WTC11 (cell line): Measurements from ENCODE around the gene RCL1. TPM values are rescaled to one million over a fixed set of nuclear protein-coding genes. Genes with fewer than 3 reads are reported as not detected.
A peak's percentile ranks its signal among the peaks of the same experiment; 100 is the strongest.

Experiments used
- ATAC-seq: fragments of 200-7000 bp; cut with Tn5 transposase; 2 replicates; pipeline ENCODE4 v1.10.0; 2021; ENCODE audit warnings: mild to moderate bottlenecking, moderate library complexity
- CTCF ChIA-PET: fragments of 300-600 bp; sonication (Branson Sonifier 250); formaldehyde crosslinking; loops from one replicate; lab custom pipeline; 2021; ENCODE audit warnings: antibody characterized with exemption; lab: Charles Lee
- POLR2A ChIA-PET: fragments of 350-600 bp; sonication (Branson Sonifier 250); formaldehyde crosslinking; loops from one replicate; lab custom pipeline; 2021; ENCODE audit warnings: antibody characterized with exemption; lab: Charles Lee
- DNase-seq: peaks from one replicate; pipeline ENCODE4 v3.0.0; 2021; ENCODE audit warnings: low spot score
- H3K27ac Mint-ChIP-seq: 2 replicates; pipeline ENCODE4 v1.8.0; 2021; ENCODE audit warnings: mixed read lengths
- H3K27me3 Mint-ChIP-seq: 2 replicates; pipeline ENCODE4 v1.8.0; 2021; ENCODE audit warnings: low read depth, mild to moderate bottlenecking, moderate library complexity, mixed read lengths
- H3K36me3 Mint-ChIP-seq: 2 replicates; pipeline ENCODE4 v1.8.0; 2021; ENCODE audit warnings: mixed read lengths
- H3K4me1 Mint-ChIP-seq: 2 replicates; pipeline ENCODE4 v1.8.0; 2022; ENCODE audit warnings: mixed read lengths
- H3K4me3 Mint-ChIP-seq: 2 replicates; pipeline ENCODE4 v1.8.0; 2021; ENCODE audit warnings: mild to moderate bottlenecking, moderate library complexity, mixed read lengths
- H3K9me3 Mint-ChIP-seq: 2 replicates; pipeline ENCODE4 v1.8.0; 2021; ENCODE audit warnings: mixed read lengths
- CREM ChIP-seq: sonication (generic); formaldehyde crosslinking; IDR thresholded peaks from 2 replicates; pipeline ENCODE4 v1.8.1; 2022; ENCODE audit warnings: mild to moderate bottlenecking, missing genetic modification reagents, moderate library complexity
- GRHL2 ChIP-seq: fragments of 250-450 bp; sonication (Bioruptor Pico); IDR thresholded peaks from 2 replicates; pipeline ENCODE4 v1.8.0; 2022; ENCODE audit warnings: mild to moderate bottlenecking, moderate library complexity; ENCODE audit not compliant: insufficient replicate concordance, severe bottlenecking
- HMGA2 ChIP-seq: fragments of 250-450 bp; sonication (Bioruptor Pico); IDR thresholded peaks from 2 replicates; pipeline ENCODE4 v1.4.0; 2021; ENCODE audit warnings: mild to moderate bottlenecking, moderate library complexity
- IRF1 ChIP-seq: sonication (generic); formaldehyde crosslinking; IDR thresholded peaks from 2 replicates; pipeline ENCODE4 v1.8.0; 2023; ENCODE audit warnings: missing genetic modification reagents
- JUN ChIP-seq: sonication (generic); formaldehyde crosslinking; IDR thresholded peaks from 2 replicates; pipeline ENCODE4 v1.8.0; 2023; ENCODE audit warnings: mild to moderate bottlenecking, missing genetic modification reagents
- NFYB ChIP-seq: sonication (generic); formaldehyde crosslinking; conservative IDR thresholded peaks from 2 replicates; pipeline ENCODE4 v1.8.0; 2022; ENCODE audit warnings: low read depth, missing genetic modification reagents
- NR3C1 ChIP-seq: sonication (generic); formaldehyde crosslinking; conservative IDR thresholded peaks from 2 replicates; pipeline ENCODE4 v1.8.1; 2023; ENCODE audit warnings: low read depth, mild to moderate bottlenecking, missing genetic modification reagents
- OVOL2 ChIP-seq: fragments of 250-450 bp; sonication (Bioruptor Pico); IDR thresholded peaks from 2 replicates; pipeline ENCODE4 v1.9.0; 2021; ENCODE audit warnings: mild to moderate bottlenecking, borderline replicate concordance
- SMAD3 ChIP-seq: sonication (generic); formaldehyde crosslinking; IDR thresholded peaks from 2 replicates; pipeline ENCODE4 v1.8.0; 2022; ENCODE audit warnings: missing genetic modification reagents, mild to moderate bottlenecking, borderline replicate concordance
- ZNF416 ChIP-seq: fragments of 250-450 bp; sonication (Bioruptor Pico); IDR thresholded peaks from 2 replicates; pipeline ENCODE4 v1.9.0; 2021; ENCODE audit warnings: mild to moderate bottlenecking, inconsistent platforms
- total RNA-seq: library from RNA; stranded (reverse); gene quantifications from 3 replicates; pipeline ENCODE4 v1.2.3, GENCODE V29; 2021
- TF ChIP-seq, protein P1 (sequence below): fragments of 250-450 bp; sonication (Bioruptor Pico); IDR thresholded peaks from 2 replicates; pipeline ENCODE4 v1.9.0; 2021; ENCODE audit warnings: mild to moderate bottlenecking, borderline replicate concordance
- TF ChIP-seq, protein P2 (sequence below): sonication (generic); formaldehyde crosslinking; IDR thresholded peaks from 2 replicates; pipeline ENCODE4 v1.8.1; 2022; ENCODE audit warnings: low read depth, missing genetic modification reagents, borderline replicate concordance
- TF ChIP-seq, protein P3 (sequence below): sonication (generic); formaldehyde crosslinking; IDR thresholded peaks from 2 replicates; pipeline ENCODE4 v1.8.1; 2022; ENCODE audit warnings: low read depth, mild to moderate bottlenecking, moderate library complexity, missing genetic modification reagents, borderline replicate concordance
- TF ChIP-seq, protein P4 (sequence below): sonication (generic); formaldehyde crosslinking; IDR thresholded peaks from 2 replicates; pipeline ENCODE4 v1.8.1; 2022; ENCODE audit warnings: mild to moderate bottlenecking, moderate library complexity, missing genetic modification reagents
- TF ChIP-seq, protein P5 (sequence below): sonication (generic); formaldehyde crosslinking; IDR thresholded peaks from 2 replicates; pipeline ENCODE4 v1.8.0; 2022; ENCODE audit warnings: missing genetic modification reagents

RCL1 gene
- total RNA-seq, 1 experiment from 2014 or later: 27.2 TPM

GRCh38 chr9:4886698-4887097 lies 94.0 kb downstream of the RCL1 start:
- Mint-ChIP-seq H3K27me3 (no peaks in the 10 kb centered on the region), H3K9me3 (no peaks in the 10 kb centered on the region), H3K27ac (no peak overlapping the region), H3K4me3 (no peak overlapping the region), H3K4me1 (peaks cover 13% of the 10 kb centered on the region), H3K36me3 (peaks cover 13% of the 10 kb centered on the region)
- TF ChIP-seq, protein P1, sequence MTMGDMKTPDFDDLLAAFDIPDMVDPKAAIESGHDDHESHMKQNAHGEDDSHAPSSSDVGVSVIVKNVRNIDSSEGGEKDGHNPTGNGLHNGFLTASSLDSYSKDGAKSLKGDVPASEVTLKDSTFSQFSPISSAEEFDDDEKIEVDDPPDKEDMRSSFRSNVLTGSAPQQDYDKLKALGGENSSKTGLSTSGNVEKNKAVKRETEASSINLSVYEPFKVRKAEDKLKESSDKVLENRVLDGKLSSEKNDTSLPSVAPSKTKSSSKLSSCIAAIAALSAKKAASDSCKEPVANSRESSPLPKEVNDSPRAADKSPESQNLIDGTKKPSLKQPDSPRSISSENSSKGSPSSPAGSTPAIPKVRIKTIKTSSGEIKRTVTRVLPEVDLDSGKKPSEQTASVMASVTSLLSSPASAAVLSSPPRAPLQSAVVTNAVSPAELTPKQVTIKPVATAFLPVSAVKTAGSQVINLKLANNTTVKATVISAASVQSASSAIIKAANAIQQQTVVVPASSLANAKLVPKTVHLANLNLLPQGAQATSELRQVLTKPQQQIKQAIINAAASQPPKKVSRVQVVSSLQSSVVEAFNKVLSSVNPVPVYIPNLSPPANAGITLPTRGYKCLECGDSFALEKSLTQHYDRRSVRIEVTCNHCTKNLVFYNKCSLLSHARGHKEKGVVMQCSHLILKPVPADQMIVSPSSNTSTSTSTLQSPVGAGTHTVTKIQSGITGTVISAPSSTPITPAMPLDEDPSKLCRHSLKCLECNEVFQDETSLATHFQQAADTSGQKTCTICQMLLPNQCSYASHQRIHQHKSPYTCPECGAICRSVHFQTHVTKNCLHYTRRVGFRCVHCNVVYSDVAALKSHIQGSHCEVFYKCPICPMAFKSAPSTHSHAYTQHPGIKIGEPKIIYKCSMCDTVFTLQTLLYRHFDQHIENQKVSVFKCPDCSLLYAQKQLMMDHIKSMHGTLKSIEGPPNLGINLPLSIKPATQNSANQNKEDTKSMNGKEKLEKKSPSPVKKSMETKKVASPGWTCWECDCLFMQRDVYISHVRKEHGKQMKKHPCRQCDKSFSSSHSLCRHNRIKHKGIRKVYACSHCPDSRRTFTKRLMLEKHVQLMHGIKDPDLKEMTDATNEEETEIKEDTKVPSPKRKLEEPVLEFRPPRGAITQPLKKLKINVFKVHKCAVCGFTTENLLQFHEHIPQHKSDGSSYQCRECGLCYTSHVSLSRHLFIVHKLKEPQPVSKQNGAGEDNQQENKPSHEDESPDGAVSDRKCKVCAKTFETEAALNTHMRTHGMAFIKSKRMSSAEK: no peak
- no peak for TF ChIP-seq SMAD3 (CRISPR knock-in tag)
- TF ChIP-seq JUN: no peak
- TF ChIP-seq, protein P2, sequence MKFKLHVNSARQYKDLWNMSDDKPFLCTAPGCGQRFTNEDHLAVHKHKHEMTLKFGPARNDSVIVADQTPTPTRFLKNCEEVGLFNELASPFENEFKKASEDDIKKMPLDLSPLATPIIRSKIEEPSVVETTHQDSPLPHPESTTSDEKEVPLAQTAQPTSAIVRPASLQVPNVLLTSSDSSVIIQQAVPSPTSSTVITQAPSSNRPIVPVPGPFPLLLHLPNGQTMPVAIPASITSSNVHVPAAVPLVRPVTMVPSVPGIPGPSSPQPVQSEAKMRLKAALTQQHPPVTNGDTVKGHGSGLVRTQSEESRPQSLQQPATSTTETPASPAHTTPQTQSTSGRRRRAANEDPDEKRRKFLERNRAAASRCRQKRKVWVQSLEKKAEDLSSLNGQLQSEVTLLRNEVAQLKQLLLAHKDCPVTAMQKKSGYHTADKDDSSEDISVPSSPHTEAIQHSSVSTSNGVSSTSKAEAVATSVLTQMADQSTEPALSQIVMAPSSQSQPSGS (CRISPR knock-in tag): no peak
- TF ChIP-seq, protein P3, sequence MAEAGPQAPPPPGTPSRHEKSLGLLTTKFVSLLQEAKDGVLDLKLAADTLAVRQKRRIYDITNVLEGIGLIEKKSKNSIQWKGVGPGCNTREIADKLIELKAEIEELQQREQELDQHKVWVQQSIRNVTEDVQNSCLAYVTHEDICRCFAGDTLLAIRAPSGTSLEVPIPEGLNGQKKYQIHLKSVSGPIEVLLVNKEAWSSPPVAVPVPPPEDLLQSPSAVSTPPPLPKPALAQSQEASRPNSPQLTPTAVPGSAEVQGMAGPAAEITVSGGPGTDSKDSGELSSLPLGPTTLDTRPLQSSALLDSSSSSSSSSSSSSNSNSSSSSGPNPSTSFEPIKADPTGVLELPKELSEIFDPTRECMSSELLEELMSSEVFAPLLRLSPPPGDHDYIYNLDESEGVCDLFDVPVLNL (CRISPR knock-in tag): no peak
- no peak for TF ChIP-seq OVOL2 (CRISPR knock-in tag)
- TF ChIP-seq, protein P4, sequence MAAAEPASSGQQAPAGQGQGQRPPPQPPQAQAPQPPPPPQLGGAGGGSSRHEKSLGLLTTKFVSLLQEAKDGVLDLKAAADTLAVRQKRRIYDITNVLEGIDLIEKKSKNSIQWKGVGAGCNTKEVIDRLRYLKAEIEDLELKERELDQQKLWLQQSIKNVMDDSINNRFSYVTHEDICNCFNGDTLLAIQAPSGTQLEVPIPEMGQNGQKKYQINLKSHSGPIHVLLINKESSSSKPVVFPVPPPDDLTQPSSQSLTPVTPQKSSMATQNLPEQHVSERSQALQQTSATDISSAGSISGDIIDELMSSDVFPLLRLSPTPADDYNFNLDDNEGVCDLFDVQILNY: no peak
- TF ChIP-seq ZNF416 (CRISPR knock-in tag): no peak
- TF ChIP-seq IRF1 (CRISPR knock-in tag): no peak
- ChIA-PET POLR2A (no interaction called here), CTCF (no interaction called here)
- DNase-seq: no peak
- ATAC-seq: no peak

DNA sequence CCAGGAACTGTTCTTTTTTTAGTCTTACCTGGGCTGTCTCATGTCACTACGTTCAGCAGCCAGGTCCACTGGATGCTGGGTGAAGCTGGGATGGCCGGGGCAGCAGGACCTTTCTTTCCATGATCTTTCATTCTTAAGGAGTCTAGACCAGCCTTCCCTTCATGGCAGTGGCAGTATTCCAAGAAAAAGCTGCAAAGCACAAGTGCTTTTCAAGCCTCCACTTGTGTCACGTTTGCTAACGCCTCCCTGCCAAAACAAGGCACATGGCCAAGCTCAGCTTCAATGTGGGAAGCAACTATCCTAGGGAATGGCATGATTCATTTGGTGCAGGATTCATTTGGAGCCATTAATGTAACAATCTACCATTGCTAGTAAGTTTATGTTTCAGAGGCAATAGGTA lies 94.8 kb downstream of the RCL1 start:
- TF ChIP-seq GRHL2 (CRISPR knock-in tag) (no peak), CREM (CRISPR knock-in tag) (no peak), NR3C1 (CRISPR knock-in tag) (no peak), NFYB (no peak), HMGA2 (CRISPR knock-in tag) (no peak), OVOL2 (CRISPR knock-in tag) (no peak)
- TF ChIP-seq, protein P4: no peak
- TF ChIP-seq, protein P1: no peak
- TF ChIP-seq, protein P5, sequence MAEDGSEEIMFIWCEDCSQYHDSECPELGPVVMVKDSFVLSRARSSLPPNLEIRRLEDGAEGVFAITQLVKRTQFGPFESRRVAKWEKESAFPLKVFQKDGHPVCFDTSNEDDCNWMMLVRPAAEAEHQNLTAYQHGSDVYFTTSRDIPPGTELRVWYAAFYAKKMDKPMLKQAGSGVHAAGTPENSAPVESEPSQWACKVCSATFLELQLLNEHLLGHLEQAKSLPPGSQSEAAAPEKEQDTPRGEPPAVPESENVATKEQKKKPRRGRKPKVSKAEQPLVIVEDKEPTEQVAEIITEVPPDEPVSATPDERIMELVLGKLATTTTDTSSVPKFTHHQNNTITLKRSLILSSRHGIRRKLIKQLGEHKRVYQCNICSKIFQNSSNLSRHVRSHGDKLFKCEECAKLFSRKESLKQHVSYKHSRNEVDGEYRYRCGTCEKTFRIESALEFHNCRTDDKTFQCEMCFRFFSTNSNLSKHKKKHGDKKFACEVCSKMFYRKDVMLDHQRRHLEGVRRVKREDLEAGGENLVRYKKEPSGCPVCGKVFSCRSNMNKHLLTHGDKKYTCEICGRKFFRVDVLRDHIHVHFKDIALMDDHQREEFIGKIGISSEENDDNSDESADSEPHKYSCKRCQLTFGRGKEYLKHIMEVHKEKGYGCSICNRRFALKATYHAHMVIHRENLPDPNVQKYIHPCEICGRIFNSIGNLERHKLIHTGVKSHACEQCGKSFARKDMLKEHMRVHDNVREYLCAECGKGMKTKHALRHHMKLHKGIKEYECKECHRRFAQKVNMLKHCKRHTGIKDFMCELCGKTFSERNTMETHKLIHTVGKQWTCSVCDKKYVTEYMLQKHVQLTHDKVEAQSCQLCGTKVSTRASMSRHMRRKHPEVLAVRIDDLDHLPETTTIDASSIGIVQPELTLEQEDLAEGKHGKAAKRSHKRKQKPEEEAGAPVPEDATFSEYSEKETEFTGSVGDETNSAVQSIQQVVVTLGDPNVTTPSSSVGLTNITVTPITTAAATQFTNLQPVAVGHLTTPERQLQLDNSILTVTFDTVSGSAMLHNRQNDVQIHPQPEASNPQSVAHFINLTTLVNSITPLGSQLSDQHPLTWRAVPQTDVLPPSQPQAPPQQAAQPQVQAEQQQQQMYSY (CRISPR knock-in tag): no peak
- DNase-seq (no peak), ATAC-seq (no peak)
- peaks cover 13% of the 10 kb centered on the region for H3K36me3 Mint-ChIP-seq
- H3K27ac Mint-ChIP-seq: 0 out of 2 replicates have a peak overlapping the region, but pooled peaks have one; percentile 36
- POLR2A ChIA-PET: no interaction called here
- peaks cover 11% of the 10 kb centered on the region for H3K4me1 Mint-ChIP-seq
- H3K4me3 Mint-ChIP-seq: no peak overlapping the region
- no peaks in the 10 kb centered on the region for H3K27me3 Mint-ChIP-seq
- CTCF ChIA-PET: no interaction called here
- no peaks in the 10 kb centered on the region for H3K9me3 Mint-ChIP-seq
